Measurements from ENCODE around the gene CCNG2. TPM values are rescaled to one million over a fixed set of nuclear protein-coding genes. Genes with fewer than 3 reads are reported as not detected.
A peak's percentile ranks its signal among the peaks of the same experiment; 100 is the strongest.

CCNG2 gene
- total and polyA plus RNA-seq, 2 of the 13 experiments (the other 11 are each of a cell fraction or from before 2014, with no cell fraction given), result 3.9 to 11.5 TPM

- TF ChIP-seq GABPA (IDR thresholded peaks at IDR 0.05; ENCODE audit: low read depth, low read length) (no peak), GABPA (CRISPR knock-in tag; IDR thresholded peaks at IDR 0.05; ENCODE audit: low read depth) (no peak), HMGA1 (CRISPR knock-in tag; conservative IDR thresholded peaks at IDR 0.05) (no peak), ZNF20 (CRISPR knock-in tag; IDR thresholded peaks at IDR 0.05) (no peak), KLF15 (CRISPR knock-in tag; IDR thresholded peaks at IDR 0.05; ENCODE audit: borderline replicate concordance) (no peak), ZNF552 (CRISPR knock-in tag; IDR thresholded peaks at IDR 0.05; ENCODE audit: borderline replicate concordance) (no peak), ZFAT (CRISPR knock-in tag; conservative IDR thresholded peaks at IDR 0.05) (no peak), SP4 (CRISPR knock-in tag; IDR thresholded peaks at IDR 0.05) (no peak), ZNF703 (CRISPR knock-in tag; IDR thresholded peaks at IDR 0.05; ENCODE audit: borderline replicate concordance) (no peak), ZNF652 (CRISPR knock-in tag; IDR thresholded peaks at IDR 0.05; ENCODE audit: borderline replicate concordance, low read depth) (no peak), ZNF350 (CRISPR knock-in tag; IDR thresholded peaks at IDR 0.05; ENCODE audit: borderline replicate concordance, low read depth) (no peak)
- H2AFZ ChIP-seq (ENCODE audit: low read length), result no peak overlapping the region
- no peaks in the 10 kb centered on the region for H3K9me3 ChIP-seq (ENCODE audit: low read length)
- intact Hi-C loops (cut with micrococcal nuclease; ENCODE audit: unreplicated experiment), result no loop called here
- 9% methylated on average over 2 of the region's 2 CpGs for WGBS (ENCODE audit: low lambda C conversion rate)
- no peak overlapping the region for H3K27ac ChIP-seq (ENCODE audit: extremely low read length, insufficient read depth, low read length)
- CTCF ChIA-PET (ENCODE audit: low intra/inter-chr PET ratio, low total read pairs), result no interaction called here
- in situ Hi-C loops (cut with HindIII; ENCODE audit: extremely low pct_ligation_motif_present, low pct_unique_long_range_greater_than_20kb), result no loop called here
- no peak for FAIRE-seq
- no peak for ATAC-seq
- no peaks in the 10 kb centered on the region for H3K4me1 ChIP-seq (ENCODE audit: insufficient read depth, low read length)
- no peaks in the 10 kb centered on the region for H4K20me1 ChIP-seq (ENCODE audit: insufficient read depth, low read length)
- no peak for DNase-seq (ENCODE audit: low spot score)
- POLR2A ChIA-PET, result no interaction called here
- BruUV-seq (replicated peaks), result no TSS peak
- peaks cover 0 to 6% of the 10 kb centered on the region in 2 experiments; a peak in 2 of 5 replicates for H3K27me3 ChIP-seq (ENCODE audit: control insufficient read depth in 1 of 2, insufficient read depth in 2 of 2, low read length in 2 of 2)
- H3K79me2 ChIP-seq (ENCODE audit: insufficient read depth, low read length), result no peaks in the 10 kb centered on the region
- no peak overlapping the region for H3K4me2 ChIP-seq (ENCODE audit: low read depth, low read length)
- no peak overlapping the region for H3K4me3 ChIP-seq (replicated peaks in 1 of 3; ENCODE audit: insufficient read depth in 1 of 3, low read depth in 2 of 3, low read length in 3 of 3)
- no peaks in the 10 kb centered on the region for H3K36me3 ChIP-seq (replicated peaks in 1 of 2; ENCODE audit: control insufficient read depth in 1 of 2, insufficient read depth in 2 of 2, low read length in 2 of 2)
- H3K9ac ChIP-seq (ENCODE audit: insufficient read depth, low read depth, low read length), result no peak overlapping the region
Observed at GRCh38 chr4:77148078-77148477, 8.9 kb upstream of the CCNG2 start.

GRCh38 chr4:77149789-77150188 lies 7.2 kb upstream of the CCNG2 start:
- no peak for FAIRE-seq
- CTCF ChIA-PET (ENCODE audit: low intra/inter-chr PET ratio, low total read pairs), result no interaction called here

More at GRCh38 chr4:77149789-77150188, 7.2 kb upstream of the CCNG2 start:
- no peak overlapping the region for H3K27ac ChIP-seq (ENCODE audit: extremely low read length, insufficient read depth, low read length)
- no peak for TF ChIP-seq HNRNPH1 (optimal IDR thresholded peaks at IDR 0.05; ENCODE audit: low read depth, low read length)
- TF ChIP-seq MAFK (conservative IDR thresholded peaks at IDR 0.05 in 1 of 2, IDR thresholded peaks at IDR 0.05 in 1 of 2; ENCODE audit: low read length in 2 of 2), result peak in 1 of 2 experiments; percentile 65; a peak in 2 of 4 replicates
- no peak for TF ChIP-seq MATR3 (CRISPR knock-in tag; IDR thresholded peaks at IDR 0.05)
- TF ChIP-seq, protein P1, sequence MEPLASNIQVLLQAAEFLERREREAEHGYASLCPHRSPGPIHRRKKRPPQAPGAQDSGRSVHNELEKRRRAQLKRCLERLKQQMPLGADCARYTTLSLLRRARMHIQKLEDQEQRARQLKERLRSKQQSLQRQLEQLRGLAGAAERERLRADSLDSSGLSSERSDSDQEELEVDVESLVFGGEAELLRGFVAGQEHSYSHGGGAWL (CRISPR knock-in tag; IDR thresholded peaks at IDR 0.05), result no peak
- POLR2A ChIA-PET, result no interaction called here
- WGBS (ENCODE audit: low lambda C conversion rate), result 0% methylated on average over 1 of the region's 1 CpG
- ATAC-seq, result no peak
- H3K27me3 ChIP-seq (ENCODE audit: control insufficient read depth in 1 of 2, insufficient read depth in 2 of 2, low read length in 2 of 2), result peaks cover 0 to 6% of the 10 kb centered on the region in 2 experiments; a peak in 1 of 5 replicates
- no TSS peak for BruUV-seq (replicated peaks)
- no peaks in the 10 kb centered on the region for H3K9me3 ChIP-seq (ENCODE audit: low read length)
- H3K9ac ChIP-seq (ENCODE audit: insufficient read depth, low read depth, low read length), result no peak overlapping the region
- no peak for DNase-seq (ENCODE audit: low spot score)
- in situ Hi-C loops (cut with HindIII; ENCODE audit: extremely low pct_ligation_motif_present, low pct_unique_long_range_greater_than_20kb), result no loop called here
- H3K4me2 ChIP-seq (ENCODE audit: low read depth, low read length), result no peak overlapping the region
- H3K4me3 ChIP-seq (replicated peaks in 1 of 3; ENCODE audit: insufficient read depth in 1 of 3, low read depth in 2 of 3, low read length in 3 of 3), result no peak overlapping the region
- intact Hi-C loops (cut with micrococcal nuclease; ENCODE audit: unreplicated experiment), result no loop called here
- H4K20me1 ChIP-seq (ENCODE audit: insufficient read depth, low read length), result no peaks in the 10 kb centered on the region
- H3K79me2 ChIP-seq (ENCODE audit: insufficient read depth, low read length), result no peaks in the 10 kb centered on the region
- no peaks in the 10 kb centered on the region for H3K36me3 ChIP-seq (replicated peaks in 1 of 2; ENCODE audit: control insufficient read depth in 1 of 2, insufficient read depth in 2 of 2, low read length in 2 of 2)
- no peaks in the 10 kb centered on the region for H3K4me1 ChIP-seq (ENCODE audit: insufficient read depth, low read length)
- H2AFZ ChIP-seq (ENCODE audit: low read length), result no peak overlapping the region

Measured in HepG2 (cell line).